ENCODE results near the gene PSMB2.

Gene PSMB2

GRCh38 chr1:35683012-35683411 lies 41.7 kb upstream of the PSMB2 start:
- Histone ChIP-seq H3K27me3 (ENCODE audit: insufficient read depth, low read length, poor library complexity) (peaks cover 27% of the 10 kb centered on the region), H3K36me3 (ENCODE audit: insufficient read depth, low read length) (no peaks in the 10 kb centered on the region), H3K4me1 (ENCODE audit: insufficient read depth, low read length) (no peaks in the 10 kb centered on the region), H3K79me2 (ENCODE audit: insufficient read depth, low read length) (no peaks in the 10 kb centered on the region), H3K4me2 (ENCODE audit: insufficient read depth, low read length) (no peak overlapping the region), H3K4me3 (ENCODE audit: low read depth in 1 of 2, low read length in 2 of 2) (no peak overlapping the region), H4K20me1 (ENCODE audit: insufficient read depth, low read length) (no peaks in the 10 kb centered on the region), H2AFZ (ENCODE audit: low read depth, low read length) (no peak overlapping the region), H3K9me3 (ENCODE audit: insufficient read depth, low read length, severe bottlenecking) (no peaks in the 10 kb centered on the region), H3K9ac (ENCODE audit: low read depth, low read length) (no peak overlapping the region), H3K27ac (ENCODE audit: low read length) (no peak overlapping the region)
- TF ChIP-seq EZH2 (IDR thresholded peaks at IDR 0.05; ENCODE audit: borderline replicate concordance, low read depth, low read length, severe bottlenecking) = no peak
- TF ChIP-seq CTCF (IDR thresholded peaks at IDR 0.05; ENCODE audit: borderline replicate concordance, extremely low read depth, low read length, poor library complexity, severe bottlenecking) = no peak
- DNase-seq (no peak), ATAC-seq (ENCODE audit: insufficient read depth, low read depth) (no peak)

DNA sequence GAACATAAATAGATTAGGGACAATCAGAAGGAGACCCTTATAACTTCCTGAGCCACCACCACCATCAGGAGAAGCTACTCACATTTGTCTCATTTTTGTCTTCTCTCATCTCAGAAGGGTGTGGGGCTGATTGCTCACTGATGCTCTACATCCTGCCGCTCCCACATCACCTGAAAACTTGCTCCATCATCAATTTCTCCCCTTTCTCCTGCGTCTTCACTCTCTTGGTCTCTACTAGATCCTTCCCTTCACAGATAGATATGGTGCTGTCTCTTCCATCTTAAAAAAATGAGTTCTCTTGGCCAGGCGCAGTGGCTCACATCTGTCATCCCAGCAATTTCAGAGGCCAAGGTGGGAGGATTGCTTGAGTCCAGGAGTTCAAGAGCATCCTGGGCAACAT lies 38.9 kb upstream of the PSMB2 start:
- no peak overlapping the region for H3K27ac ChIP-seq (ENCODE audit: low read length)
- TF ChIP-seq CTCF (IDR thresholded peaks at IDR 0.05; ENCODE audit: borderline replicate concordance, extremely low read depth, low read length, poor library complexity, severe bottlenecking) (no peak), EZH2 (IDR thresholded peaks at IDR 0.05; ENCODE audit: borderline replicate concordance, low read depth, low read length, severe bottlenecking) (no peak)
- H3K4me2 ChIP-seq (ENCODE audit: insufficient read depth, low read length) = no peak overlapping the region
- H3K79me2 ChIP-seq (ENCODE audit: insufficient read depth, low read length) = no peaks in the 10 kb centered on the region
- no peaks in the 10 kb centered on the region for H3K9me3 ChIP-seq (ENCODE audit: insufficient read depth, low read length, severe bottlenecking)
- no peaks in the 10 kb centered on the region for H3K36me3 ChIP-seq (ENCODE audit: insufficient read depth, low read length)
- H3K4me3 ChIP-seq (ENCODE audit: low read depth in 1 of 2, low read length in 2 of 2) = no peak overlapping the region
- H3K4me1 ChIP-seq (ENCODE audit: insufficient read depth, low read length) = no peaks in the 10 kb centered on the region
- no peak overlapping the region for H2AFZ ChIP-seq (ENCODE audit: low read depth, low read length)
- H3K27me3 ChIP-seq (ENCODE audit: insufficient read depth, low read length, poor library complexity) = peaks cover 24% of the 10 kb centered on the region
- ATAC-seq (ENCODE audit: insufficient read depth, low read depth) (no peak), DNase-seq (no peak)
- H4K20me1 ChIP-seq (ENCODE audit: insufficient read depth, low read length) = no peaks in the 10 kb centered on the region
- no peak overlapping the region for H3K9ac ChIP-seq (ENCODE audit: low read depth, low read length)

DNA sequence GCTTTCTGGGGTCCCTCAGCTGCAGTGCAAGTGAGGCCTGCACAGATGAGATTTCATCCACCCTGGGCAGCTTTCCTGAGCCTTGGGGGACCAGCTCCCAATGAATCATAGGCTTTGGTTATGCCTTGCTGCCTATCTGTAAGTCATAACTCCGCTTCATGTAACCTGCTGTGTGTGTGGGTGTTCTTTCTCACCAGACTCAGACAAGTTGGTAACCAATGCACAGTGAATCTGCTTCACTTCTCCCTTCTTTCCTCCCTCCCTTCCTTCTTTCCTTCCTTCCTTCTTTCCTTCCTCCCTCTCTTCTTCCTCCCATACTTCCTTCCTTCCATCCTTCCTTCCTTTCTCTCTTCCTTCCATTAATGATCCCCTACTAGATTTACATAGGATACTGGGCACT lies 34.4 kb upstream of the PSMB2 start:
- H4K20me1 ChIP-seq (ENCODE audit: insufficient read depth, low read length) = no peaks in the 10 kb centered on the region
- H3K79me2 ChIP-seq (ENCODE audit: insufficient read depth, low read length) = no peaks in the 10 kb centered on the region
- DNase-seq (no peak), ATAC-seq (ENCODE audit: insufficient read depth, low read depth) (no peak)
- H3K4me3 ChIP-seq (ENCODE audit: low read depth in 1 of 2, low read length in 2 of 2) = no peak overlapping the region
- no peak for TF ChIP-seq CTCF (IDR thresholded peaks at IDR 0.05; ENCODE audit: borderline replicate concordance, extremely low read depth, low read length, poor library complexity, severe bottlenecking)
- TF ChIP-seq EZH2 (IDR thresholded peaks at IDR 0.05; ENCODE audit: borderline replicate concordance, low read depth, low read length, severe bottlenecking) = no peak
- peaks cover 5% of the 10 kb centered on the region for H3K27me3 ChIP-seq (ENCODE audit: insufficient read depth, low read length, poor library complexity)
- no peak overlapping the region for H2AFZ ChIP-seq (ENCODE audit: low read depth, low read length)
- no peak overlapping the region for H3K9ac ChIP-seq (ENCODE audit: low read depth, low read length)
- no peak overlapping the region for H3K27ac ChIP-seq (ENCODE audit: low read length)
- no peaks in the 10 kb centered on the region for H3K36me3 ChIP-seq (ENCODE audit: insufficient read depth, low read length)
- no peaks in the 10 kb centered on the region for H3K9me3 ChIP-seq (ENCODE audit: insufficient read depth, low read length, severe bottlenecking)
- no peaks in the 10 kb centered on the region for H3K4me1 ChIP-seq (ENCODE audit: insufficient read depth, low read length)
- H3K4me2 ChIP-seq (ENCODE audit: insufficient read depth, low read length) = no peak overlapping the region

GRCh38 chr1:35674111-35674510 lies 32.8 kb upstream of the PSMB2 start:
- ATAC-seq (ENCODE audit: insufficient read depth, low read depth) = no peak
- no peak overlapping the region for H3K27ac ChIP-seq (ENCODE audit: low read length)

More at GRCh38 chr1:35674111-35674510, 32.8 kb upstream of the PSMB2 start:
- H3K4me1 ChIP-seq (ENCODE audit: insufficient read depth, low read length) = no peaks in the 10 kb centered on the region
- H3K36me3 ChIP-seq (ENCODE audit: insufficient read depth, low read length) = no peaks in the 10 kb centered on the region
- no peaks in the 10 kb centered on the region for H3K9me3 ChIP-seq (ENCODE audit: insufficient read depth, low read length, severe bottlenecking)
- H2AFZ ChIP-seq (ENCODE audit: low read depth, low read length) = no peak overlapping the region
- H3K4me3 ChIP-seq (ENCODE audit: low read depth in 1 of 2, low read length in 2 of 2) = no peak overlapping the region
- no peak for DNase-seq
- TF ChIP-seq CTCF (IDR thresholded peaks at IDR 0.05; ENCODE audit: borderline replicate concordance, extremely low read depth, low read length, poor library complexity, severe bottlenecking) = no peak
- no peak for TF ChIP-seq EZH2 (IDR thresholded peaks at IDR 0.05; ENCODE audit: borderline replicate concordance, low read depth, low read length, severe bottlenecking)
- H4K20me1 ChIP-seq (ENCODE audit: insufficient read depth, low read length) = no peaks in the 10 kb centered on the region
- no peak overlapping the region for H3K9ac ChIP-seq (ENCODE audit: low read depth, low read length)
- no peak overlapping the region for H3K4me2 ChIP-seq (ENCODE audit: insufficient read depth, low read length)
- no peaks in the 10 kb centered on the region for H3K79me2 ChIP-seq (ENCODE audit: insufficient read depth, low read length)
- peaks cover 5% of the 10 kb centered on the region for H3K27me3 ChIP-seq (ENCODE audit: insufficient read depth, low read length, poor library complexity)
